ENCODE data around the gene CACNA2D3.

DNA sequence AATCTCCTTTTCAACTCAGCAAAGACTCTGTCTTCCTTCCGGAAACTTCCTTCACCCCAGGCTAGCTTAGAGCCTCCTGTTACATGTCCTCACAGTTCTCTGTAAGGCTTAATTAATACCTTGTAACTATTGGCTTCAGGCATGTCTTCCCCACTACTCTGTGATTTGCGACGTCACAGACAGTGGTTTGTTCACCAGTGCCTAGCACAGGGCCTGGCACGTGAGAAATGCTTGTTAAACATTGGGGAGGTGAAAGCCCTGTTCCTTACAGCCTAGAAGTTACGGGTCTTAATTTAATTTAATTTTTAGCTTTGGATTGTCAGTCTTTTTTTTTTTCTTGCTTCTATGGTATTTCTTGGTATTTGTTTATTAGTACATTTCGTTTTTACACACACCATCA lies 36.4 kb upstream of the CACNA2D3 start:
- TF ChIP-seq EZH2 (IDR thresholded peaks at IDR 0.05; ENCODE audit: insufficient read depth, poor library complexity, severe bottlenecking) (no peak), EZH2phosphoT487 (IDR thresholded peaks at IDR 0.05; ENCODE audit: insufficient read depth, low read depth) (no peak)
